Measurements from ENCODE around the gene DOCK4.

DNA sequence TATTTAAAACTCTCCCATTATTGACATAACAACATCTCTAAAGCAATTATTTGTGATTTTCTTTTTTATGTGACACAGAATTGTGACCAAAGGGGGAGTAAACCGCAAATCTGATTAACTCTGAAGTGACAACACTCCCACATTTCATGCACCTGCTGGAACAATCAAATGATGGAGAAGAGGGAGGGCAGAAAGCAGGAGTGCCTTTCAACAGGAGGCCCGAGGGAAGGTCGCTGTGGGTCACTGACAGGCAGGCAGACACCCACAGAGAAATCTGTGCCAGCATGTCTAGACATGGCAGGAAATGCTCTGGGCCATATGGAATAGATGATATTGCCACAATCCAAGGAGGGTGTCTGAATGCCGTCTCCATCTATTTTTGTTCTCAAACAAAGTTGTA is 247.3 kb downstream of the DOCK4 start:
- TF ChIP-seq, protein P1, sequence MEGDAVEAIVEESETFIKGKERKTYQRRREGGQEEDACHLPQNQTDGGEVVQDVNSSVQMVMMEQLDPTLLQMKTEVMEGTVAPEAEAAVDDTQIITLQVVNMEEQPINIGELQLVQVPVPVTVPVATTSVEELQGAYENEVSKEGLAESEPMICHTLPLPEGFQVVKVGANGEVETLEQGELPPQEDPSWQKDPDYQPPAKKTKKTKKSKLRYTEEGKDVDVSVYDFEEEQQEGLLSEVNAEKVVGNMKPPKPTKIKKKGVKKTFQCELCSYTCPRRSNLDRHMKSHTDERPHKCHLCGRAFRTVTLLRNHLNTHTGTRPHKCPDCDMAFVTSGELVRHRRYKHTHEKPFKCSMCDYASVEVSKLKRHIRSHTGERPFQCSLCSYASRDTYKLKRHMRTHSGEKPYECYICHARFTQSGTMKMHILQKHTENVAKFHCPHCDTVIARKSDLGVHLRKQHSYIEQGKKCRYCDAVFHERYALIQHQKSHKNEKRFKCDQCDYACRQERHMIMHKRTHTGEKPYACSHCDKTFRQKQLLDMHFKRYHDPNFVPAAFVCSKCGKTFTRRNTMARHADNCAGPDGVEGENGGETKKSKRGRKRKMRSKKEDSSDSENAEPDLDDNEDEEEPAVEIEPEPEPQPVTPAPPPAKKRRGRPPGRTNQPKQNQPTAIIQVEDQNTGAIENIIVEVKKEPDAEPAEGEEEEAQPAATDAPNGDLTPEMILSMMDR (IDR thresholded peaks at IDR 0.05): no peak
- no peak for TF ChIP-seq POLR2A (IDR thresholded peaks at IDR 0.05)

Data from thyroid gland (tissue), 4 donors.